Tibial nerve (tissue), 4 donors: ENCODE data around the gene PIK3R1. TPM values are rescaled to one million over a fixed set of nuclear protein-coding genes. Genes with fewer than 3 reads are reported as not detected.

ENCODE experiments used
- DNase-seq, 2 donors: peaks; one replicate each; pipeline ENCODE4 v3.0.0-alpha.2; 2019; ENCODE audit warnings: low spot score in 2 of 2
- H3K27ac ChIP-seq, 4 donors: fragments of 200-600 bp; sonication (generic) in 3 of 4; one replicate each; pipeline ENCODE4 v1.5.1; 2017 to 2019; ENCODE audit warnings: mild to moderate bottlenecking in 1 of 4
- H3K27me3 ChIP-seq, 2 donors: fragments of 200-600 bp; sonication (generic) in 1 of 2; one replicate each; pipeline versions ENCODE4 v1.5.1 to v1.6.0; 2017 to 2019
- H3K36me3 ChIP-seq, 3 donors: fragments of 200-600 bp; sonication (generic); one replicate each; pipeline ENCODE4 v1.5.1; 2018 to 2019
- H3K4me1 ChIP-seq, 4 donors: fragments of 200-600 bp; sonication (generic) in 3 of 4; one replicate each; pipeline ENCODE4 v1.5.1; 2017 to 2019
- H3K4me3 ChIP-seq, 4 donors: fragments of 200-600 bp; sonication (generic) in 3 of 4; one replicate each; pipeline ENCODE4 v1.5.1; 2017 to 2019; ENCODE audit warnings: mild to moderate bottlenecking in 1 of 4, moderate library complexity in 1 of 4
- H3K9me3 ChIP-seq, 4 donors: fragments of 200-600 bp; sonication (generic) in 3 of 4; one replicate each; pipeline ENCODE4 v1.5.1; 2017 to 2019
- EP300 ChIP-seq, 2 donors: sonication (generic); formaldehyde crosslinking; IDR thresholded peaks; one replicate each; pipeline ENCODE4 v1.6.1; 2017; ENCODE audit warnings: antibody characterized with exemption in 2 of 2, mild to moderate bottlenecking in 1 of 2
- POLR2A ChIP-seq, 2 donors: fragments of 450-650 bp; IDR thresholded peaks; one replicate each; pipeline ENCODE4 v1.6.1; 2017; ENCODE audit warnings: antibody characterized with exemption in 2 of 2, mild to moderate bottlenecking in 2 of 2, moderate library complexity in 2 of 2
- WGBS, 2 donors: methylation state at CpG; one replicate each; pipeline ENCODE4 v1.1.5; 2018; 5-methylcytosine and 5-hydroxymethylcytosine counted together
- total RNA-seq, 4 donors: library from RNA; depleted of rRNA; stranded (reverse); fragments of >200 nt; gene quantifications; one replicate each; pipeline ENCODE4 v1.1.0, GENCODE V29; 2016
- TF ChIP-seq, protein P1 (sequence below), 5 experiments: fragments of 200-600 bp in 3 of 5; fragments of 450-650 bp in 2 of 5; sonication (generic) in 3 of 5; IDR thresholded peaks; one replicate each; pipeline ENCODE4 v1.5.1; 2016 to 2019; ENCODE audit warnings: antibody characterized with exemption in 5 of 5, mild to moderate bottlenecking in 3 of 5, moderate library complexity in 2 of 5

Gene PIK3R1
- total RNA-seq, 4 donors from 2014 or later = 166 to 621 (median 433) TPM

DNA sequence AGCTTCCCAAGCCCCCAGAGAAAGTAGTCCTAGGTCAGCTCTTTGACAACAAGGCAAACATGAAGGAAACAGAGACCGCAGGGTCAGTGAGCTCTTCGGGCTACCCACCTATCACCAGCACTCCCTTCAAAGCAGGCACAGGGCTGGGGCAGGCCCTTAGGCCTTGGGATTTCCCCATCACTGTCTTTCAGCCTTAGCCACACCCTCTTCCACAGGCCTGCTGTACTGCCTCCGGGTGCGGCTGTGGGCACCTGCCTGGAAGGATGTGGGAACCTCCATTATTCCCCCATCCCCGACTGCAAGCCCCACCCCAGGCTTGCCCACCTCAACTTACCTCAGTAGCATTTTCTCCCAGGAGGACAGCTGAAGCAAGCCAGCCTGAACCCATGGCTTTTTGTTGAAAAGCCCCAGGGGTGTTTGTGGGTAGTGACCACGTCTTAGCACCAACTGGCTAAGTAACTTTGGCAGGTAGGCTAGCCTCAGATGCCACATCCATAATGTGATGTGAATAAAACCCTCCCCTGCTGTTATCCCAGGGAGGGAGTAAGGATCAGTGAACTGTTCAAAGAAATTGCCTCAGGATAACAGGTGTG is 100.2 kb downstream of the PIK3R1 start:
- 74 to 77% methylated on average over 6 of the region's 6 CpGs for WGBS, 2 donors
- Histone ChIP-seq H3K27ac (no peak overlapping the region), H3K4me1 (no peaks in the 10 kb centered on the region), H3K27me3 (no peaks in the 10 kb centered on the region), H3K9me3 (no peaks in the 10 kb centered on the region), H3K36me3 (no peaks in the 10 kb centered on the region), H3K4me3 (no peak overlapping the region)
- no peak for DNase-seq
- TF ChIP-seq, protein P1, sequence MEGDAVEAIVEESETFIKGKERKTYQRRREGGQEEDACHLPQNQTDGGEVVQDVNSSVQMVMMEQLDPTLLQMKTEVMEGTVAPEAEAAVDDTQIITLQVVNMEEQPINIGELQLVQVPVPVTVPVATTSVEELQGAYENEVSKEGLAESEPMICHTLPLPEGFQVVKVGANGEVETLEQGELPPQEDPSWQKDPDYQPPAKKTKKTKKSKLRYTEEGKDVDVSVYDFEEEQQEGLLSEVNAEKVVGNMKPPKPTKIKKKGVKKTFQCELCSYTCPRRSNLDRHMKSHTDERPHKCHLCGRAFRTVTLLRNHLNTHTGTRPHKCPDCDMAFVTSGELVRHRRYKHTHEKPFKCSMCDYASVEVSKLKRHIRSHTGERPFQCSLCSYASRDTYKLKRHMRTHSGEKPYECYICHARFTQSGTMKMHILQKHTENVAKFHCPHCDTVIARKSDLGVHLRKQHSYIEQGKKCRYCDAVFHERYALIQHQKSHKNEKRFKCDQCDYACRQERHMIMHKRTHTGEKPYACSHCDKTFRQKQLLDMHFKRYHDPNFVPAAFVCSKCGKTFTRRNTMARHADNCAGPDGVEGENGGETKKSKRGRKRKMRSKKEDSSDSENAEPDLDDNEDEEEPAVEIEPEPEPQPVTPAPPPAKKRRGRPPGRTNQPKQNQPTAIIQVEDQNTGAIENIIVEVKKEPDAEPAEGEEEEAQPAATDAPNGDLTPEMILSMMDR (IDR thresholded peaks at IDR 0.05) = no peak
- TF ChIP-seq EP300 (IDR thresholded peaks at IDR 0.05) (no peak), POLR2A (IDR thresholded peaks at IDR 0.05) (no peak)

DNA sequence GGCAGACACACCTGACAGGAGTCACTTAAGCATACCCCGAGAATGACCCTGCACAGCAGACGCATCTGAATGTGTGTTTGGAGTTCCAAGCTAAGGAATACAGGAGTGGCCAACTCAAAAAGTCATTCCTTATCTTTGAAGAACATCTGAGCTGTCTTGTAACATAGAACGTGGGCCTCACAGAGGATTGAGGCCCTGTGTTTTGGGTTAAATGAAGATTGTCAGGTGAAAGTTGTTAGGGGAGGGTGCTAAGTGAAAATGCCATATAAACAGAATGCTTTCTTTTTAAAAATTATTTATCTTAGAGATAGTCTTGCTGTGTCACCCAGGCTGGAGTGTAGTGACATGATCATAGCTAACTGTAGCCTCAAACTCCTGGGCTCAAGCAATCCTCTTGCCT is 100.9 kb downstream of the PIK3R1 start:
- Histone ChIP-seq H3K4me1 (no peaks in the 10 kb centered on the region), H3K9me3 (no peaks in the 10 kb centered on the region), H3K4me3 (no peak overlapping the region), H3K27ac (no peak overlapping the region), H3K36me3 (no peaks in the 10 kb centered on the region), H3K27me3 (no peaks in the 10 kb centered on the region)
- DNase-seq = no peak
- TF ChIP-seq EP300 (IDR thresholded peaks at IDR 0.05) = no peak
- TF ChIP-seq POLR2A (IDR thresholded peaks at IDR 0.05) = no peak
- TF ChIP-seq, protein P1 (IDR thresholded peaks at IDR 0.05) = no peak
- 89 to 97% methylated on average over 3 of the region's 3 CpGs for WGBS, 2 donors

GRCh38 chr5:68317646-68318045 is 102.1 kb downstream of the PIK3R1 start:
- Histone ChIP-seq H3K4me1 (no peaks in the 10 kb centered on the region), H3K27ac (no peak overlapping the region), H3K4me3 (no peak overlapping the region), H3K36me3 (no peaks in the 10 kb centered on the region), H3K27me3 (no peaks in the 10 kb centered on the region), H3K9me3 (no peaks in the 10 kb centered on the region)
- no peak for TF ChIP-seq EP300 (IDR thresholded peaks at IDR 0.05)
- TF ChIP-seq, protein P1 (IDR thresholded peaks at IDR 0.05) = no peak
- DNase-seq = no peak
- 91 to 93% methylated on average over 5 of the region's 5 CpGs for WGBS, 2 donors

DNA sequence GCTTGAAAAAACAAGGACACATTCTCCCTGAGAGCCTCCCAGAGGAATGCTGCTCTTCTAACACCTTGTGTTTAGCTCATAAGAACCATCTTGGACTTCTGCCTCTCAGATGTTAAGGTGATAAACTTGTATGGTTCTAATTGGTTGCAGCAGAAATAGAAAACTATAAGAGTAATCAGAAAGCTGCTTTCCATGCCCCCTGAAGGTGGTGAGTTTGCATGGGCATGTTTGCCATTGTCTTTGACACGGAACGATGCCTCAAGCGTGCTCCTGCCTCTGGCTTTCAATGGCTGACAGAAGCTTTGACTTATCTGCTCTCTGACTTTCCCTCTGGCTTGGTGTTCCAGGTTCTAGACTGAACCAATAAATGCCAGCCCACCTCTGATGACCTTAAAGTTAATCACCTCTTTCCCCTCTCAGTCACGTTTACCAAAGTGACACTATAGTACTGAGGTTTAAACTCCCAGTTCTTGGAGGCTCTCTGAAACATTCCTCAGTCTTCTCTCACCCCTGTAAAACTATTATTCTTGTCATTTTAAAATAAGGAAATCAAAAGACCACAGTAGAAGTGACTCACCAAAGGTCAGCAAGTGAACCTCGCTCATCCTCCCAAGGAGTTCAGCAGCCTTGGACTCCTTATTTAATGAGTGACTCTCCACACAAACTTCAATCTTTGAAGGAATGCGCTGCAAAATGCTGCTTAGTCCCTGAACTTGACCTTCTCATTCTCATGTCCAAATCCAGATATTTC is 103.6 kb downstream of the PIK3R1 start:
- Histone ChIP-seq H3K27ac (no peak overlapping the region), H3K4me3 (no peak overlapping the region), H3K27me3 (no peaks in the 10 kb centered on the region), H3K36me3 (no peaks in the 10 kb centered on the region), H3K4me1 (no peaks in the 10 kb centered on the region), H3K9me3 (no peaks in the 10 kb centered on the region)
- DNase-seq = no peak
- no peak for TF ChIP-seq POLR2A (IDR thresholded peaks at IDR 0.05)
- no peak for TF ChIP-seq EP300 (IDR thresholded peaks at IDR 0.05)
- TF ChIP-seq, protein P1 (IDR thresholded peaks at IDR 0.05) = no peak
- WGBS, 2 donors = 69 to 78% methylated on average over 6 of the region's 6 CpGs

DNA sequence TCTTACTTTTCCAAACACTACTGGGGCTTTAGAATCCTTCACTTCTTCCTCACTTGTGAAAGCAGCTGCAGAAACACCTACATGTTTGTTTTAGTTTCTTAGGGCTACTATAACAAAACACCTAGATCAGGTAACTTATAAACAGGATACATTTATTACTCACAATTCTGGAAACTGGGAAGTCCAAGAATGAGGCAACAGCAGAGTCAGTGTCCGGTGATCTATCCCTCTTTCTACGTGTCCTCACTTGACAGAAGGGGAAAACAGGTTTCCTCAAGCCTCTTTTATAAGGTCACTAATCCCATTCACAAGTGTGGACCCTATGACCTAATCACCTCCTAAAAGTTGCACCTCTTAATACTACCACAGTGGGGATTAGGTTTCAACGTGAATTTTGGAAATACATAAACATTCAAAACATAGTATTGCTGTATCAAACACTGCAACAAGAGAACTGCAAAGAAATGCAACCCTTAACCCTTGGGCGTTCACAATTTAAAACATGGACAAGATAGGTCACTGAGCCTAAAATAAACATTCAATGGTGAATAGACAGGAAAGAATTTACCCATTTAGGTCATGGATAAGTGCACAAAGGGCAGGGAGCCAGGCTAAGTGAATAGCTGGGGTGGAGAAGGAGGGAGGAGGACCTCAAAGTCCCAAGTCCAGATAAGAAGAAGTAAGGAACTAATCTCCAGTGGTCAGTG is 104.3 kb downstream of the PIK3R1 start:
- Histone ChIP-seq H3K36me3 (no peaks in the 10 kb centered on the region), H3K27me3 (no peaks in the 10 kb centered on the region), H3K27ac (no peak overlapping the region), H3K9me3 (no peaks in the 10 kb centered on the region), H3K4me3 (no peak overlapping the region), H3K4me1 (no peaks in the 10 kb centered on the region)
- TF ChIP-seq, protein P1 (IDR thresholded peaks at IDR 0.05) = no peak
- no peak for TF ChIP-seq POLR2A (IDR thresholded peaks at IDR 0.05)
- TF ChIP-seq EP300 (IDR thresholded peaks at IDR 0.05) = no peak
- 62 to 66% methylated on average over 4 of the region's 4 CpGs for WGBS, 2 donors
- DNase-seq = no peak
